Endothelial cell of umbilical vein (primary cell): ENCODE measurements around the gene GAST. TPM values are rescaled to one million over a fixed set of nuclear protein-coding genes. Genes with fewer than 3 reads are reported as not detected.

ENCODE experiments used
- BruUV-seq: library from RNA; stranded (reverse); fragments of 400-500 nt; replicated peaks from 2 replicates; lab custom pipeline; 2021; lab: Mats Ljungman, UMichigan
- CTCF ChIA-PET: fragments of 300-600, 350-600 bp; sonication (Branson Sonifier 250); formaldehyde crosslinking; loops from one replicate; lab custom pipeline; 2021; ENCODE audit warnings: antibody characterized with exemption, inconsistent platforms; lab: Charles Lee
- POLR2A ChIA-PET: fragments of 300-600, 350-600 bp; sonication (Branson Sonifier 250); formaldehyde crosslinking; loops from one replicate; lab custom pipeline; 2021; ENCODE audit warnings: antibody characterized with exemption, inconsistent platforms; lab: Charles Lee
- DNase-seq: peaks from one replicate; pipeline ENCODE4 v3.0.0-alpha.2; 2011; ENCODE audit warnings: low read depth, low spot score
- FAIRE-seq: peaks from 2 replicates; lab custom pipeline; 2011; peaks lifted over from hg19 to GRCh38; lab: Jason Lieb, UNC
- H2AFZ ChIP-seq: 2 replicates; pipeline ENCODE4 v1.6.0; 2012; ENCODE audit warnings: low read depth, low read length, control low read depth, inconsistent platforms
- H3K27ac ChIP-seq: 2 replicates; pipeline ENCODE4 v1.5.1; 2011; ENCODE audit warnings: low read depth, mild to moderate bottlenecking, control low read depth, low read length, moderate library complexity; ENCODE audit not compliant: insufficient read depth
- H3K27me3 ChIP-seq, 2 experiments: 2 replicates each; pipeline versions ENCODE4 v1.6.0 to v1.6.1; 2011; ENCODE audit warnings: low read length in 2 of 2, mixed read lengths in 1 of 2; ENCODE audit not compliant: control insufficient read depth in 2 of 2, insufficient read depth in 2 of 2
- H3K36me3 ChIP-seq, 2 experiments: 2 replicates in 1 of 2; 3 replicates in 1 of 2; pipeline ENCODE4 v1.5.1; 2011; ENCODE audit warnings: low read length in 2 of 2, mild to moderate bottlenecking in 1 of 2, moderate library complexity in 1 of 2; ENCODE audit not compliant: control insufficient read depth in 2 of 2, insufficient read depth in 2 of 2; ENCODE audit errors: extremely low read depth in 1 of 2
- H3K4me1 ChIP-seq: 3 replicates; pipeline ENCODE4 v1.5.1; 2011; ENCODE audit warnings: mild to moderate bottlenecking, low read length; ENCODE audit not compliant: control insufficient read depth, insufficient read depth; ENCODE audit errors: extremely low read depth
- H3K4me2 ChIP-seq: 2 replicates; pipeline ENCODE4 v1.6.1; 2011; ENCODE audit warnings: low read length, control low read depth, mixed read lengths; ENCODE audit not compliant: insufficient read depth
- H3K4me3 ChIP-seq, 3 experiments: fragments of 200-600 bp in 1 of 3; sonication (generic), shearing (Covaris generic) in 1 of 3; replicated peaks in 1 of 3; 2 replicates each; pipeline ENCODE4 v1.5.1; 2011 to 2016; ENCODE audit warnings: control low read depth in 3 of 3, low read length in 3 of 3, mild to moderate bottlenecking in 2 of 3, inconsistent platforms in 1 of 3, low read depth in 1 of 3, moderate library complexity in 1 of 3; ENCODE audit not compliant: insufficient read depth in 1 of 3
- H3K79me2 ChIP-seq: 2 replicates; pipeline ENCODE4 v1.6.0; 2012; ENCODE audit warnings: low read length, inconsistent platforms; ENCODE audit not compliant: control insufficient read depth, insufficient read depth
- H3K9ac ChIP-seq: replicated peaks from 2 replicates; pipeline ENCODE3; 2011; ENCODE audit warnings: low read length, control low read depth; ENCODE audit not compliant: insufficient read depth; ENCODE audit errors: extremely low read depth
- H3K9me1 ChIP-seq: replicated peaks from 3 replicates; pipeline ENCODE4 v1.6.0; 2011; ENCODE audit warnings: mild to moderate bottlenecking, low read length; ENCODE audit not compliant: control insufficient read depth, insufficient read depth; ENCODE audit errors: extremely low read depth
- H3K9me3 ChIP-seq: replicated peaks from 2 replicates; pipeline ENCODE4 v1.5.1; 2012; ENCODE audit warnings: low read length, inconsistent platforms; ENCODE audit not compliant: control insufficient read depth, insufficient read depth
- H4K20me1 ChIP-seq: replicated peaks from 2 replicates; pipeline ENCODE3; 2011; ENCODE audit warnings: mild to moderate bottlenecking, low read length; ENCODE audit not compliant: control insufficient read depth, insufficient read depth; ENCODE audit errors: extremely low read depth
- CTCF ChIP-seq, 2 donors: IDR thresholded peaks; 1 replicate in 1 of 2; 2 replicates in 1 of 2; pipeline ENCODE4 v1.5.1; 2011; ENCODE audit warnings: low read length in 2 of 2, mild to moderate bottlenecking in 2 of 2, moderate library complexity in 2 of 2, control low read depth in 1 of 2, inconsistent platforms in 1 of 2, low read depth in 1 of 2; ENCODE audit not compliant: insufficient read depth in 1 of 2; ENCODE audit errors: extremely low read depth in 1 of 2
- EZH2 ChIP-seq: IDR thresholded peaks from 2 replicates; pipeline ENCODE4 v1.6.1; 2012; ENCODE audit warnings: borderline replicate concordance, low read depth, mild to moderate bottlenecking, moderate library complexity, low read length, inconsistent platforms; ENCODE audit not compliant: severe bottlenecking
- GATA2 ChIP-seq: IDR thresholded peaks from 2 replicates; pipeline ENCODE4 v1.7.0; 2011; ENCODE audit warnings: low read depth, mild to moderate bottlenecking, moderate library complexity, mixed read lengths, low read length; ENCODE audit not compliant: insufficient read length, insufficient read depth
- JUN ChIP-seq: IDR thresholded peaks from 2 replicates; pipeline ENCODE4 v1.6.1; 2011; ENCODE audit warnings: borderline replicate concordance, low read depth; ENCODE audit not compliant: insufficient read length, insufficient read depth
- POLR2A ChIP-seq: IDR thresholded peaks from 2 replicates; pipeline ENCODE4 v1.6.1; 2012; ENCODE audit warnings: low read depth, mild to moderate bottlenecking, control low read depth, low read length
- POLR2AphosphoS5 ChIP-seq: IDR thresholded peaks from 2 replicates; pipeline ENCODE4 v1.6.1; 2012; ENCODE audit warnings: low read depth, mild to moderate bottlenecking, control low read depth, low read length, moderate library complexity; ENCODE audit not compliant: insufficient read depth
- dilution Hi-C: fragments of 300-500 bp; cut with MboI; formaldehyde crosslinking; loops from one replicate; pipeline ENCODE4 v1.15.0; 2019; ENCODE audit warnings: low sequenced_read_pairs; ENCODE audit not compliant: extremely low pct_ligation_motif_present
- intact Hi-C: fragments of 100-400 bp; cut with micrococcal nuclease; formaldehyde crosslinking; loops from one replicate; pipeline ENCODE4 v1.10.0; 2022
- polyA plus RNA-seq, 4 experiments: library from polyadenylated mRNA; depleted of rRNA in 3 of 4; stranded (reverse) in 3 of 4; unstranded in 1 of 4; fragments of >200 nt; gene quantifications; 2 replicates each; pipeline versions ENCODE4 v1.2.1 to v1.2.3, GENCODE V29; 2011 to 2012; ENCODE audit warnings: missing spikeins in 1 of 4
- total RNA-seq: library from RNA; stranded (reverse); gene quantifications from 2 replicates; pipeline ENCODE4 v1.2.3, GENCODE V29; 2021

GAST gene
- total and polyA plus RNA-seq, 2 donors (not counting 3 experiments of a cell fraction or from before 2014, with no cell fraction given), result not detected

- POLR2A ChIA-PET, result no interaction called here
- no peaks in the 10 kb centered on the region for H3K79me2 ChIP-seq
- intact Hi-C loops (no loop called here), dilution Hi-C loops (no loop called here)
- H3K4me2 ChIP-seq, result no peak overlapping the region
- DNase-seq (no peak), FAIRE-seq (no peak)
- no peaks in the 10 kb centered on the region for H3K9me3 ChIP-seq
- H3K4me3 ChIP-seq, result no peak overlapping the region
- H3K27ac ChIP-seq, result no peak overlapping the region
- H3K27me3 ChIP-seq, result peaks cover 0 to 1% of the 10 kb centered on the region in 2 experiments
- no peaks in the 10 kb centered on the region for H3K4me1 ChIP-seq
- CTCF ChIA-PET, result interaction anchor here (1.2 kb wide), 1 partner anchor 29 kb away, joined by 3 read pairs; no protein-coding TSS in a partner anchor
- no TSS peak for BruUV-seq
- H2AFZ ChIP-seq, result no peak overlapping the region
- H3K9me1 ChIP-seq, result no peaks in the 10 kb centered on the region
- H4K20me1 ChIP-seq, result no peaks in the 10 kb centered on the region
- H3K36me3 ChIP-seq, result no peaks in the 10 kb centered on the region
- no peak for TF ChIP-seq JUN
- no peak for TF ChIP-seq POLR2A
- no peak for TF ChIP-seq GATA2
- no peak for TF ChIP-seq EZH2
- no peak for TF ChIP-seq CTCF (IDR thresholded peaks at IDR 0.05; ENCODE audit: extremely low read depth in 1 of 2, insufficient read depth in 1 of 2, low read depth in 1 of 2, low read length in 2 of 2)
- H3K9ac ChIP-seq, result no peak overlapping the region
Measured at GRCh38 chr17:41725134-41725533, 13.0 kb downstream of the GAST start.

- H3K27ac ChIP-seq, result no peak overlapping the region
- FAIRE-seq (no peak), DNase-seq (no peak)
- no peaks in the 10 kb centered on the region for H3K9me1 ChIP-seq
- no peaks in the 10 kb centered on the region for H4K20me1 ChIP-seq
- no peak for TF ChIP-seq POLR2AphosphoS5
- no peaks in the 10 kb centered on the region for H3K9me3 ChIP-seq
- H3K4me2 ChIP-seq, result no peak overlapping the region
- no peak overlapping the region for H3K4me3 ChIP-seq
- peaks cover 15 to 17% of the 10 kb centered on the region in 2 experiments for H3K27me3 ChIP-seq
- intact Hi-C loops (no loop called here), dilution Hi-C loops (no loop called here)
- no peaks in the 10 kb centered on the region for H3K36me3 ChIP-seq
- no peaks in the 10 kb centered on the region for H3K79me2 ChIP-seq
- no TSS peak for BruUV-seq
- H2AFZ ChIP-seq, result no peak overlapping the region
- H3K4me1 ChIP-seq, result no peaks in the 10 kb centered on the region
- H3K9ac ChIP-seq, result no peak overlapping the region
- ChIA-PET CTCF (interaction anchor here (2.5 kb wide), 1 partner anchor 10 kb away, joined by 11 read pairs; no protein-coding TSS in a partner anchor), POLR2A (no interaction called here)
Measured at GRCh38 chr17:41728056-41728455, 15.9 kb downstream of the GAST start.
